MM.1S (cell line): Measurements from ENCODE around the gene SLC4A7.

ENCODE experiments used
- CTCF ChIP-seq: fragments of 300-600 bp; sonication (generic); IDR thresholded peaks from 2 replicates; pipeline ENCODE4 v1.5.1; 2016; ENCODE audit warnings: antibody characterized with exemption, low read length, mixed read lengths
- EZH2 ChIP-seq: fragments of 300-600 bp; sonication (generic); optimal IDR thresholded peaks from 2 replicates; pipeline ENCODE3; 2017; ENCODE audit warnings: low read depth, mild to moderate bottlenecking, antibody characterized with exemption, low read length, mixed read lengths

GRCh38 chr3:27487383-27487782 is 3.2 kb upstream of the SLC4A7 start:
- no peak for TF ChIP-seq CTCF
- no peak for TF ChIP-seq EZH2
